ENCODE measurements around the gene TMEM19.

Gene TMEM19

GRCh38 chr12:71732357-71732712 lies 46.5 kb downstream of the TMEM19 start:
- in situ Hi-C loops (cut with MboI; ENCODE audit: low sequenced_read_pairs, unreplicated experiment), result no loop called here
- no peak for DNase-seq (ENCODE audit: low spot score)
- no peak for TF ChIP-seq CTCF (IDR thresholded peaks at IDR 0.05; ENCODE audit: borderline replicate concordance, control extremely low read depth, extremely low read depth, insufficient read depth, missing control alignments)

- DNase-seq (ENCODE audit: low spot score), result no peak
- no peak for TF ChIP-seq CTCF (IDR thresholded peaks at IDR 0.05; ENCODE audit: borderline replicate concordance, control extremely low read depth, extremely low read depth, insufficient read depth, missing control alignments)
- in situ Hi-C loops (cut with MboI; ENCODE audit: low sequenced_read_pairs, unreplicated experiment), result no loop called here
Observed at GRCh38 chr12:71737197-71737596, 51.3 kb downstream of the TMEM19 start.

- in situ Hi-C loops (cut with MboI; ENCODE audit: low sequenced_read_pairs, unreplicated experiment), result loop anchor here (10.0 kb wide), 2 partner anchors 108 to 328 kb away; no protein-coding TSS in a partner anchor
- no peak for TF ChIP-seq CTCF (IDR thresholded peaks at IDR 0.05; ENCODE audit: borderline replicate concordance, control extremely low read depth, extremely low read depth, insufficient read depth, missing control alignments)
- DNase-seq (ENCODE audit: low spot score), result no peak
Observed at GRCh38 chr12:71742998-71743397, 57.1 kb downstream of the TMEM19 start.

- no peak for TF ChIP-seq CTCF (IDR thresholded peaks at IDR 0.05; ENCODE audit: borderline replicate concordance, control extremely low read depth, extremely low read depth, insufficient read depth, missing control alignments)
- in situ Hi-C loops (cut with MboI; ENCODE audit: low sequenced_read_pairs, unreplicated experiment), result loop anchor here (10.0 kb wide), 2 partner anchors 110 to 330 kb away; no protein-coding TSS in a partner anchor
Observed at GRCh38 chr12:71744522-71745300, 58.8 kb downstream of the TMEM19 start.

GRCh38 chr12:71746974-71747611 lies 61.2 kb downstream of the TMEM19 start:
- peak; percentile 69 for TF ChIP-seq CTCF (IDR thresholded peaks at IDR 0.05; ENCODE audit: borderline replicate concordance, control extremely low read depth, extremely low read depth, insufficient read depth, missing control alignments)
- in situ Hi-C loops (cut with MboI; ENCODE audit: low sequenced_read_pairs, unreplicated experiment), result loop anchor here (10.0 kb wide), 2 partner anchors 112 to 332 kb away; no protein-coding TSS in a partner anchor

More at GRCh38 chr12:71744522-71745300, 58.8 kb downstream of the TMEM19 start:
- no peak for DNase-seq (ENCODE audit: low spot score)

GRCh38 chr12:71748081-71748850 lies 62.4 kb downstream of the TMEM19 start:
- no peak for TF ChIP-seq CTCF (IDR thresholded peaks at IDR 0.05; ENCODE audit: borderline replicate concordance, control extremely low read depth, extremely low read depth, insufficient read depth, missing control alignments)
- no peak for DNase-seq (ENCODE audit: low spot score)
- in situ Hi-C loops (cut with MboI; ENCODE audit: low sequenced_read_pairs, unreplicated experiment), result loop anchor here (10.0 kb wide), 2 partner anchors 113 to 333 kb away; no protein-coding TSS in a partner anchor

More at GRCh38 chr12:71746974-71747611, 61.2 kb downstream of the TMEM19 start:
- peak; percentile 35 for DNase-seq (ENCODE audit: low spot score)
